ENCODE results near the gene GGT6. TPM values are rescaled to one million over a fixed set of nuclear protein-coding genes. Genes with fewer than 3 reads are reported as not detected.

The GGT6 gene
- total and polyA plus RNA-seq, 2 of the 13 experiments (the other 11 are each of a cell fraction or from before 2014, with no cell fraction given), result 0.16 to 0.80 TPM

GRCh38 chr17:4586043-4586442, 25.7 kb upstream of the GGT6 start:
- no peaks in the 10 kb centered on the region for H4K20me1 ChIP-seq (ENCODE audit: insufficient read depth, low read length)
- H3K4me2 ChIP-seq (ENCODE audit: low read depth, low read length), result no peak overlapping the region
- ChIA-PET POLR2A (interaction anchor here (1.0 kb wide), 1 partner anchor 19 kb away, joined by 3 read pairs; no protein-coding TSS in a partner anchor), CTCF (ENCODE audit: low intra/inter-chr PET ratio, low total read pairs) (no interaction called here)
- H3K36me3 ChIP-seq (replicated peaks in 1 of 2; ENCODE audit: control insufficient read depth in 1 of 2, insufficient read depth in 2 of 2, low read length in 2 of 2), result no peaks in the 10 kb centered on the region
- 74% methylated on average over 7 of the region's 9 CpGs for WGBS (ENCODE audit: low lambda C conversion rate)
- no peak overlapping the region for H3K4me3 ChIP-seq (replicated peaks in 1 of 3; ENCODE audit: insufficient read depth in 1 of 3, low read depth in 2 of 3, low read length in 3 of 3)
- in situ Hi-C loops (cut with HindIII; ENCODE audit: extremely low pct_ligation_motif_present, low pct_unique_long_range_greater_than_20kb) (no loop called here), intact Hi-C loops (cut with micrococcal nuclease; ENCODE audit: unreplicated experiment) (no loop called here)
- no peaks in the 10 kb centered on the region for H3K79me2 ChIP-seq (ENCODE audit: insufficient read depth, low read length)
- TF ChIP-seq GZF1 (CRISPR knock-in tag; IDR thresholded peaks at IDR 0.05), result no peak
- TF ChIP-seq REPIN1 (CRISPR knock-in tag; IDR thresholded peaks at IDR 0.05; ENCODE audit: borderline replicate concordance, low read depth), result no peak
- no peak for TF ChIP-seq THYN1 (CRISPR knock-in tag; IDR thresholded peaks at IDR 0.05; ENCODE audit: borderline replicate concordance, low read depth)
- TF ChIP-seq ZNF18 (CRISPR knock-in tag; IDR thresholded peaks at IDR 0.05; ENCODE audit: insufficient replicate concordance), result no peak
- no peak for TF ChIP-seq SP2 (CRISPR knock-in tag; IDR thresholded peaks at IDR 0.05)
- no peak for TF ChIP-seq KLF13 (CRISPR knock-in tag; IDR thresholded peaks at IDR 0.05)
- TF ChIP-seq, protein P1, sequence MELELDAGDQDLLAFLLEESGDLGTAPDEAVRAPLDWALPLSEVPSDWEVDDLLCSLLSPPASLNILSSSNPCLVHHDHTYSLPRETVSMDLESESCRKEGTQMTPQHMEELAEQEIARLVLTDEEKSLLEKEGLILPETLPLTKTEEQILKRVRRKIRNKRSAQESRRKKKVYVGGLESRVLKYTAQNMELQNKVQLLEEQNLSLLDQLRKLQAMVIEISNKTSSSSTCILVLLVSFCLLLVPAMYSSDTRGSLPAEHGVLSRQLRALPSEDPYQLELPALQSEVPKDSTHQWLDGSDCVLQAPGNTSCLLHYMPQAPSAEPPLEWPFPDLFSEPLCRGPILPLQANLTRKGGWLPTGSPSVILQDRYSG (CRISPR knock-in tag; IDR thresholded peaks at IDR 0.05), result no peak
- no peak for TF ChIP-seq ADNP (CRISPR knock-in tag; IDR thresholded peaks at IDR 0.05)
- TF ChIP-seq, protein P2, sequence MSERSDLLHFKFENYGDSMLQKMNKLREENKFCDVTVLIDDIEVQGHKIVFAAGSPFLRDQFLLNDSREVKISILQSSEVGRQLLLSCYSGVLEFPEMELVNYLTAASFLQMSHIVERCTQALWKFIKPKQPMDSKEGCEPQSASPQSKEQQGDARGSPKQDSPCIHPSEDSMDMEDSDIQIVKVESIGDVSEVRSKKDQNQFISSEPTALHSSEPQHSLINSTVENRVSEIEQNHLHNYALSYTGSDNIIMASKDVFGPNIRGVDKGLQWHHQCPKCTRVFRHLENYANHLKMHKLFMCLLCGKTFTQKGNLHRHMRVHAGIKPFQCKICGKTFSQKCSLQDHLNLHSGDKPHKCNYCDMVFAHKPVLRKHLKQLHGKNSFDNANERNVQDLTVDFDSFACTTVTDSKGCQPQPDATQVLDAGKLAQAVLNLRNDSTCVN (CRISPR knock-in tag; IDR thresholded peaks at IDR 0.05; ENCODE audit: borderline replicate concordance), result no peak
- TF ChIP-seq PHB2 (IDR thresholded peaks at IDR 0.05; ENCODE audit: partially characterized antibody), result no peak
- TF ChIP-seq ZNF552 (CRISPR knock-in tag; IDR thresholded peaks at IDR 0.05; ENCODE audit: borderline replicate concordance), result no peak
- TF ChIP-seq HIVEP1 (CRISPR knock-in tag; IDR thresholded peaks at IDR 0.05), result no peak
- TF ChIP-seq, protein P3, sequence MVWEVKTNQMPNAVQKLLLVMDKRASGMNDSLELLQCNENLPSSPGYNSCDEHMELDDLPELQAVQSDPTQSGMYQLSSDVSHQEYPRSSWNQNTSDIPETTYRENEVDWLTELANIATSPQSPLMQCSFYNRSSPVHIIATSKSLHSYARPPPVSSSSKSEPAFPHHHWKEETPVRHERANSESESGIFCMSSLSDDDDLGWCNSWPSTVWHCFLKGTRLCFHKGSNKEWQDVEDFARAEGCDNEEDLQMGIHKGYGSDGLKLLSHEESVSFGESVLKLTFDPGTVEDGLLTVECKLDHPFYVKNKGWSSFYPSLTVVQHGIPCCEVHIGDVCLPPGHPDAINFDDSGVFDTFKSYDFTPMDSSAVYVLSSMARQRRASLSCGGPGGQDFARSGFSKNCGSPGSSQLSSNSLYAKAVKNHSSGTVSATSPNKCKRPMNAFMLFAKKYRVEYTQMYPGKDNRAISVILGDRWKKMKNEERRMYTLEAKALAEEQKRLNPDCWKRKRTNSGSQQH (CRISPR knock-in tag; IDR thresholded peaks at IDR 0.05; ENCODE audit: low read depth), result no peak
- TF ChIP-seq, protein P4, sequence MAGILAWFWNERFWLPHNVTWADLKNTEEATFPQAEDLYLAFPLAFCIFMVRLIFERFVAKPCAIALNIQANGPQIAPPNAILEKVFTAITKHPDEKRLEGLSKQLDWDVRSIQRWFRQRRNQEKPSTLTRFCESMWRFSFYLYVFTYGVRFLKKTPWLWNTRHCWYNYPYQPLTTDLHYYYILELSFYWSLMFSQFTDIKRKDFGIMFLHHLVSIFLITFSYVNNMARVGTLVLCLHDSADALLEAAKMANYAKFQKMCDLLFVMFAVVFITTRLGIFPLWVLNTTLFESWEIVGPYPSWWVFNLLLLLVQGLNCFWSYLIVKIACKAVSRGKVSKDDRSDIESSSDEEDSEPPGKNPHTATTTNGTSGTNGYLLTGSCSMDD (CRISPR knock-in tag; IDR thresholded peaks at IDR 0.05), result no peak
- no peak for TF ChIP-seq NR2F6 (IDR thresholded peaks at IDR 0.05)
- TF ChIP-seq NR2F6 (CRISPR knock-in tag; IDR thresholded peaks at IDR 0.05), result no peak
- no peak for TF ChIP-seq SMC3 (IDR thresholded peaks at IDR 0.05; ENCODE audit: low read length)
- DNase-seq (ENCODE audit: low spot score) (no peak), FAIRE-seq (no peak), ATAC-seq (no peak)
- BruUV-seq (replicated peaks), result TSS peak; percentile 55
- H3K9me3 ChIP-seq (ENCODE audit: low read length), result no peaks in the 10 kb centered on the region
- no peak overlapping the region for H2AFZ ChIP-seq (ENCODE audit: low read length)
- no peak overlapping the region for H3K9ac ChIP-seq (ENCODE audit: insufficient read depth, low read depth, low read length)
- peaks cover 44% of the 10 kb centered on the region for H3K4me1 ChIP-seq (ENCODE audit: insufficient read depth, low read length)
- H3K27ac ChIP-seq (ENCODE audit: extremely low read length, insufficient read depth, low read length), result no peak overlapping the region
- peaks cover 0 to 43% of the 10 kb centered on the region in 2 experiments; a peak in 4 of 5 replicates for H3K27me3 ChIP-seq (ENCODE audit: control insufficient read depth in 1 of 2, insufficient read depth in 2 of 2, low read length in 2 of 2)
